ENCODE data around the gene PHF2. TPM values are rescaled to one million over a fixed set of nuclear protein-coding genes. Genes with fewer than 3 reads are reported as not detected.

The PHF2 gene
- total RNA-seq, 2 donors from 2014 or later = 15.0 to 19.8 TPM

GRCh38 chr9:93633492-93634221 is 57.3 kb downstream of the PHF2 start:
- TF ChIP-seq CTCF (IDR thresholded peaks at IDR 0.05) (no peak), POLR2A (IDR thresholded peaks at IDR 0.05) (no peak)
- Histone ChIP-seq H3K27ac (no peak overlapping the region), H3K4me3 (no peak overlapping the region), H3K9me3 (no peaks in the 10 kb centered on the region), H3K27me3 (no peaks in the 10 kb centered on the region), H3K36me3 (replicated peaks in 1 of 2; ENCODE audit: insufficient read depth in 1 of 2, low read depth in 2 of 2) (peaks cover 2 to 3% of the 10 kb centered on the region in 2 donors), H3K4me1 (no peaks in the 10 kb centered on the region)
- WGBS, 2 donors = 85 to 86% methylated on average over 18 to 19 of the region's 19 CpGs
- DNase-seq (no peak), ATAC-seq (no peak)
- intact Hi-C loops (cut with DNase I) = no loop called here

DNA sequence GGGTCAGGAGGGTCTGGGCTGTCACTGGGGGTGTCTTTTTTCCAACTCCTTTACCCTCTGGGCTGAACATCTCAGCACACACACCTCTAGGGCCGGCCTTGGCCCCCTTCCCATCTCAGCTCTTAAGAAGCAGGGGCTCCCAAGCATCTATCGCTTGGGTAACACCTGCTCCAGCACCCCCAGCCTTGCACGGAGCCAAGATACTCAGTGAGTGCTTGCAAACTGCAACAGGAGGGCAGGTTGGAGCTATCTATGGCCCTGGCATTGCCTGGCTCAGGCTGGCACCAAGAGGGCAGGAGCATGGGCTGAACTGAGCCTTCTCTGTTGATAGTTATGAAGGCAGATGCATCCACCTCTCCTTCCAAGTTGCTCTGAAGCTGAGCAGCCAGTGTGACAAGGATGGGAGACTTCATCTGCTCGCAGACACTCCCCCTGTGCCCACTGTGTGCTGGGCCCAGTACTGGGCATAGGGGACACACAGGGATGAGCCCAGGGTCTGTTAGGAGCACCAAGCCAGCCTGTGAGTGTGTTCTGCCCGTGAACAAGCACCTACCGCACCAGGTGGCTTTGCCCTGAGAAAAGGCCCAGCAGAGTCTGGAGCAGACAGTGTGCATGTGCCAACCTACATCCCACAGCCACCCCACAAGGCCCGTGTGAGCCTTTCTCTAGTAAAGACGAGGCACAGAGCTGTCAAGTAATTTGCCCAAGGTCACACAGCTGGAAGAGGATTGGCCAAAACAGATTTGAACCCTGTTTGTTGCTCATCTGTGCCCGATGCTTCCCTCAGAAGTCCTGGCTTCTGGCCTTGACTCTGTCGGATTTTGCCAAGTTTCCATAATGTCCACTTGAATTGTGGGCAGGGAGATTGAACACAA is 58.2 kb downstream of the PHF2 start:
- Histone ChIP-seq H3K4me1 (no peaks in the 10 kb centered on the region), H3K4me3 (no peak overlapping the region), H3K27me3 (no peaks in the 10 kb centered on the region), H3K27ac (no peak overlapping the region), H3K9me3 (no peaks in the 10 kb centered on the region), H3K36me3 (replicated peaks in 1 of 2; ENCODE audit: insufficient read depth in 1 of 2, low read depth in 2 of 2) (peaks cover 3 to 4% of the 10 kb centered on the region in 2 donors)
- DNase-seq = no peak
- WGBS, 2 donors = 78 to 81% methylated on average over 9 to 10 of the region's 10 CpGs
- intact Hi-C loops (cut with DNase I) = no loop called here
- ATAC-seq = no peak
- no peak for TF ChIP-seq POLR2A (IDR thresholded peaks at IDR 0.05)
- no peak for TF ChIP-seq CTCF (IDR thresholded peaks at IDR 0.05)

GRCh38 chr9:93635186-93636107 is 59.1 kb downstream of the PHF2 start:
- Histone ChIP-seq H3K27me3 (no peaks in the 10 kb centered on the region), H3K4me1 (no peaks in the 10 kb centered on the region), H3K27ac (no peak overlapping the region), H3K9me3 (no peaks in the 10 kb centered on the region), H3K4me3 (no peak overlapping the region), H3K36me3 (replicated peaks in 1 of 2; ENCODE audit: insufficient read depth in 1 of 2, low read depth in 2 of 2) (peaks cover 3 to 4% of the 10 kb centered on the region in 2 donors)
- ATAC-seq = no peak
- intact Hi-C loops (cut with DNase I) = no loop called here
- no peak for DNase-seq
- 84 to 92% methylated on average over 13 of the region's 13 CpGs for WGBS, 2 donors
- TF ChIP-seq CTCF (IDR thresholded peaks at IDR 0.05) (no peak), POLR2A (IDR thresholded peaks at IDR 0.05) (no peak)

DNA sequence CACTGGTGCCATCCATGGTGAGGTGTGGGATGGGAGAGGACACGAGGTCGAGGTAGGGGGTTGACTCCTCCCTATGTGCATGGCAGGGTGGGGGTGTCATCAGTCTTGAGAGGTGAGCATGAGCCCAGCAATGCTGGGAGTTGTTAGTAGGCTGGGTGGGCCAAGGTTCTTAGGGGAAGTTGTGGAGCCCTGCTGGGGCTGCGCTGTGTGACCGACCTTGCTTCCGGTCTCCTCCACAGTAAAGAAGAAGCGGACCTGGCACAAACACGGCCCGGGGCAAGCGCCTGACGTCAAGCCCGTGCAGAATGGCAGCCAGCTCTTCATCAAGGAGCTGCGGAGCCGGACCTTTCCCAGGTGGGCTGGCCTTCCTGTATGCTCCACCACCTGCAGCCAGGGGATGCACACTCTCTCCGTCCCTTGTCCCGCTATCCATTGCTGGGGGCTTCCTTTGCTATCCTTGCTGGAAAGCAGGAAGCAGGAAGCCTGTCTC is 59.8 kb downstream of the PHF2 start:
- ATAC-seq = no peak
- H3K4me1 ChIP-seq = no peaks in the 10 kb centered on the region
- TF ChIP-seq CTCF (IDR thresholded peaks at IDR 0.05) = no peak
- intact Hi-C loops (cut with DNase I) = no loop called here
- H3K4me3 ChIP-seq = no peak overlapping the region
- WGBS, 2 donors = 95 to 99% methylated on average over 15 of the region's 15 CpGs
- H3K27ac ChIP-seq = no peak overlapping the region
- DNase-seq = no peak
- H3K27me3 ChIP-seq = no peaks in the 10 kb centered on the region
- H3K36me3 ChIP-seq (replicated peaks in 1 of 2; ENCODE audit: insufficient read depth in 1 of 2, low read depth in 2 of 2) = peaks cover 3 to 4% of the 10 kb centered on the region in 2 donors
- H3K9me3 ChIP-seq = no peaks in the 10 kb centered on the region

Data from body of pancreas (tissue), 4 donors.